ENCODE results near the gene SEC11A. TPM values are rescaled to one million over a fixed set of nuclear protein-coding genes. Genes with fewer than 3 reads are reported as not detected.
A peak's percentile ranks its signal among the peaks of the same experiment; 100 is the strongest.
"Not testable (repeated sequence)": the region's sequence is repeated elsewhere in the genome, so short reads cannot be mapped to it uniquely, and the experiment has no call there.

Gene SEC11A
- total and polyA plus RNA-seq, 4 donors, result 99.3 to 327 (median 154) TPM

DNA sequence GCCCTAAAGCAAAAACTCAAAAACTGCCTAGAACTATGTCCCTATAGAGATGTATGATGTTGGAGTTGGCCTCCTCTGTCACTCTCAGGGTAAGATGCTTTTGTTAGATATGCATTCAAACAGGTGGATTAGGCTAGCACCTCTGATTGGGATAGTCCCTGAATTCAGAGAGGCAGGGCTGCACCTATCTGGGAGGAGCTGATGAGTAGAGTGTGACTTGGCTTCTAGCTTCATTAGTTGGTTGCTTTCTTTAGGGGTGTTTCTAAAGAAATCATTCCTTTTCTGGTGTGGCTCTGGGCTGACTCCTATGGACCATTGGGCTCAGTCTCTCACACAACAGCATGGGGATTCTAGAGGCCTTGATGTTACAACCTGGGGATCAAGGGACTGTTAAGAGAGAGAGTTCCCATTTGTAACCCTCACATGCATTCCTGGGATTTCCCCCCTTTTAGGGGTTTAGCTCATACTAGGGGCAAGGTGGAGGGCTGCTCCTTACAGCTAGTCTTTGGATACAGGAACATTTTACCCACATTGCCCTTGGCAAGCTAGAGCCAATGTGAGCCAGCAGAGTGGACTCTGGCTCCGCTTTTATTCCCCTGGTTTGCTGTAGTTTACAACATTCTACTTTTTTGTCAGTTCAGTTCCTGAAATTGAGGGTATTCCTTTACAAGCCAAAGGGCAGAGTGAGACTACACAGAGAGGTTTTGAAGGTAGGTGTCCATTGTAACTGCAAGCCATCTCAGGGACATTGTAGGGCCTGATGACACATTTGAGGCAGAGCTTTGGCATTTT, 40.0 kb upstream of the SEC11A start:
- ATAC-seq (ENCODE audit: low FRiP score) (no peak), DNase-seq (no peak)
- Histone ChIP-seq H3K4me1 (ENCODE audit: control insufficient read depth in 1 of 2, insufficient read depth in 2 of 2, low read length in 2 of 2) (peaks cover 0 to 5% of the 10 kb centered on the region in 2 donors), H3K27ac (ENCODE audit: low read depth in 1 of 2, low read length in 2 of 2) (no peak overlapping the region), H3K27me3 (ENCODE audit: control insufficient read depth in 1 of 2, insufficient read depth in 2 of 2, low read length in 1 of 2) (no peaks in the 10 kb centered on the region), H3K9me3 (ENCODE audit: control insufficient read depth, low read length) (no peaks in the 10 kb centered on the region), H3K36me3 (ENCODE audit: control insufficient read depth in 1 of 2, insufficient read depth in 2 of 2, low read length in 1 of 2) (no peaks in the 10 kb centered on the region), H3K4me3 (ENCODE audit: low read length in 2 of 2) (no peak overlapping the region)
- intact Hi-C loops (cut with DNase I), result no loop called here
- WGBS, 2 donors, result 21 to 30% methylated on average over 1 of the region's 1 CpG

DNA sequence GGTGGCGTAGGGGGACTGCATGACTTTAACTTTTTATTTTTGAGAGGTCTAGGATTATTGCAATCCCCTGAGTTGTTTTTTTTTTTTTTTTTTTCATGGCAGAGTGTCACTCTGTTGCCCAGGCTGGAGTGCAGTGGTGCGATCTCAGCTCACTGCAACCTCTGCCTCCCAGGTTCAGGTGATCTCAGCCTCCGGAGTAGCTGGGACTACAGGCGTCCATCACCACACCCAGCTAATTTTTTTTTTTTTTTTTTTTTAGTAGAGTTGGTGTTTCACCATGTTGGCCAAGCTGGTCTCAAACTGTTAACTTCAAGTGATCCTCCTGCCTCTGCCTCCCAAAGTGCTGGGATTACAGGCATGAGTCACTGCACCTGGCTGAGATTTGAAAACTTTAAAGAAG, 39.0 kb upstream of the SEC11A start:
- H3K4me3 ChIP-seq (ENCODE audit: low read length in 2 of 2); H3K4me1 ChIP-seq (ENCODE audit: control insufficient read depth in 1 of 2, insufficient read depth in 2 of 2, low read length in 2 of 2); DNase-seq; H3K27me3 ChIP-seq (ENCODE audit: control insufficient read depth in 1 of 2, insufficient read depth in 2 of 2, low read length in 1 of 2); H3K36me3 ChIP-seq (ENCODE audit: control insufficient read depth in 1 of 2, insufficient read depth in 2 of 2, low read length in 1 of 2); intact Hi-C loops (cut with DNase I); H3K9me3 ChIP-seq (ENCODE audit: control insufficient read depth, low read length); ATAC-seq (ENCODE audit: low FRiP score); H3K27ac ChIP-seq (ENCODE audit: low read depth in 1 of 2, low read length in 2 of 2): not testable (repeated sequence)
- WGBS, 2 donors, result 67 to 88% methylated on average over 4 of the region's 4 CpGs

DNA sequence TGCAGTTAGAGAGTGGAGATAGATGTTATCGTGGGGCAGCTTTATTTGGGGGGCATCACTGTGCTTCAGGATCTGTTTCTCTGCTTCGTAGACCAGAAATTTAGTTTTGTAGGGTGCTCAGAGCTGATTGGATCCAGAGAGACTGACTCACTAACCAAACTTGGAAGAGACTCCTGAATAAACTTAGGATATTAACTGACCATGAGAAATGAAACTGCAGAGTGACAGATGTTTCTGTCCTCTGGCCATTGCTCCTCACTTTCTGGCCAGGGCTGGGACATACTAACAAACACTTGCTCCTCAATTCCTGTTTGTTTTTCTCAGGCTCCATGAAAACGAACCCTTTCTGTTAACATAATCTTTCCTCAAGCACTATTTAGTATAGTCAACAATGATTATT, 36.8 kb upstream of the SEC11A start:
- H3K27me3 ChIP-seq (ENCODE audit: control insufficient read depth in 1 of 2, insufficient read depth in 2 of 2, low read length in 1 of 2), result no peaks in the 10 kb centered on the region
- peak overlapping the region in 1 of 2 donors; percentile 78 for H3K27ac ChIP-seq (ENCODE audit: low read depth in 1 of 2, low read length in 2 of 2)
- WGBS, 2 donors, result 6 to 9% methylated on average over 3 of the region's 3 CpGs
- intact Hi-C loops (cut with DNase I), result no loop called here
- peaks cover 0 to 2% of the 10 kb centered on the region in 2 donors for H3K4me1 ChIP-seq (ENCODE audit: control insufficient read depth in 1 of 2, insufficient read depth in 2 of 2, low read length in 2 of 2)
- ATAC-seq (ENCODE audit: low FRiP score) (no peak), DNase-seq (no peak)
- no peaks in the 10 kb centered on the region for H3K36me3 ChIP-seq (ENCODE audit: control insufficient read depth in 1 of 2, insufficient read depth in 2 of 2, low read length in 1 of 2)
- H3K4me3 ChIP-seq (ENCODE audit: low read length in 2 of 2), result no peak overlapping the region
- H3K9me3 ChIP-seq (ENCODE audit: control insufficient read depth, low read length), result no peaks in the 10 kb centered on the region

DNA sequence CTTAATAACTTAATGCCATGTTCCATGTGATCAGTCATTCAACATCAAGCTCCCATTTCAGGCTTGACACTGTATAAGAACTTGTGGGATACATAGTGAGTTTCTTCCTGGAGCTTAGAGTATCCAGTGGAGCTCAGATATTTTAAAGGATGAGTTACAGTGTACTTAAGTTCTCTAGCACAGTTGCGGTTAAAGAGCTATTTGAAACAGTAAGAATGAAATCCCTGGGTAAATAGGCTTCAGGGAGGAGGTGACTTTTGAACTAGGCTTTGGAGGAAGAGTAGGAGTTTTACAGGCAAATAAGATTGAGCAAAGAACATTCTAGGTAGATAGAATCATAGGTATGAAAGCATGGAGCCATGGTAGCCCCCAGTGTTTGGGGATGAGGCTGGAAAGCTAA, 36.3 kb upstream of the SEC11A start:
- intact Hi-C loops (cut with DNase I), result no loop called here
- no peaks in the 10 kb centered on the region for H3K9me3 ChIP-seq (ENCODE audit: control insufficient read depth, low read length)
- no peaks in the 10 kb centered on the region for H3K27me3 ChIP-seq (ENCODE audit: control insufficient read depth in 1 of 2, insufficient read depth in 2 of 2, low read length in 1 of 2)
- no peak for ATAC-seq (ENCODE audit: low FRiP score)
- H3K4me3 ChIP-seq (ENCODE audit: low read length in 2 of 2), result no peak overlapping the region
- H3K27ac ChIP-seq (ENCODE audit: low read depth in 1 of 2, low read length in 2 of 2), result peak overlapping the region in 1 of 2 donors; percentile 78
- 89 to 97% methylated on average over 1 of the region's 1 CpG for WGBS, 2 donors
- no peaks in the 10 kb centered on the region for H3K36me3 ChIP-seq (ENCODE audit: control insufficient read depth in 1 of 2, insufficient read depth in 2 of 2, low read length in 1 of 2)
- H3K4me1 ChIP-seq (ENCODE audit: control insufficient read depth in 1 of 2, insufficient read depth in 2 of 2, low read length in 2 of 2), result peaks cover 0 to 2% of the 10 kb centered on the region in 2 donors
- no peak for DNase-seq

DNA sequence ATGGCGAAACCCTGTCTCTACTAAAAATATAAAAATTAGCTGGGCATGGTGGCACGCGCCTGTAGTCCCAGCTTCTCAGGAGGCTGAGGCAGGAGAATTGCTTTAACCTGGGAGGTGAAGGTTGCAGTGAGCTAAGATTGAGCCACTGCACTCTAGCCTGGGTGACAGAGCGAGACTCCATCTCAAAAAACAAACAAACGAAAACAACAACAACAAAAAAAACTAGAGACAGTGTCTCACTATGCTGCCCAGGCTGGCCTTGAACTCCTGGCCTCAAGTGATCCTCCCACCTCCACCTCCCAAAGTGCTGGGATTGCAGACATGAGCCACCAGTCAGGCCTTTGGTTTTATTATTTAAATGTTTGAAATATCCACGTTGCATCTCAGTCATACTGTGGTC, 35.8 kb upstream of the SEC11A start:
- H3K27ac ChIP-seq (ENCODE audit: low read depth in 1 of 2, low read length in 2 of 2); H3K4me3 ChIP-seq (ENCODE audit: low read length in 2 of 2); H3K4me1 ChIP-seq (ENCODE audit: control insufficient read depth in 1 of 2, insufficient read depth in 2 of 2, low read length in 2 of 2); ATAC-seq (ENCODE audit: low FRiP score); H3K9me3 ChIP-seq (ENCODE audit: control insufficient read depth, low read length); H3K36me3 ChIP-seq (ENCODE audit: control insufficient read depth in 1 of 2, insufficient read depth in 2 of 2, low read length in 1 of 2); H3K27me3 ChIP-seq (ENCODE audit: control insufficient read depth in 1 of 2, insufficient read depth in 2 of 2, low read length in 1 of 2): not testable (repeated sequence)
- 78 to 86% methylated on average over 6 of the region's 6 CpGs for WGBS, 2 donors
- peak in 1 of 2 donors; percentile 19 for DNase-seq
- intact Hi-C loops (cut with DNase I), result loop anchor here in 1 of 2 donors (2.0 kb wide), 1 partner anchor 63 kb away; no protein-coding TSS in a partner anchor

DNA sequence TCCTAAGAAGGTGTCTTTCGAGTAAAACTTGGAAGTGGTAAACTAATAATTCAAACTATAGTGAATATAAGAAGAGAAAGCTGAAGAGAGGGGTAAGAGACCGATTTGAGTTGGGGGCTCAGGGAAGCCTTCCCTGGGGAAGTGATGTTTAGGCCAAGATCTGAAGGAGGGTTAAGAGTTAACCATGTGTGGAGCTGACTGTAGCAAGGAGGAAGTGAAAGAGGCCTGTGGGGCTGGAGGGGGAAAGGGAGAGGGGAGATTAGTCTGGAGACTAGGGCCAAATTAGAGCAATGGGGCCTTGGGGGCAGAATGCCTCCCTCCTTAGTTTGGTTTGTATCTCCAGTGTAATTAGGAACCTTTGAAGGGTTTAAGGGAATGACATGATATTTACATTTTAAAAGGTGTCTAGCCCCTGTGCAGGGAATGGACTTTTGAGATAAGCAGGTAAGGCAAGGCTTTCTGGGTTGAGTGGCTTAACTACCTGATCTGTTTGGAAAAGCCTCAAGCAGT, 34.7 kb upstream of the SEC11A start:
- intact Hi-C loops (cut with DNase I), result loop anchor here in 1 of 2 donors (2.0 kb wide), 1 partner anchor 64 kb away; no protein-coding TSS in a partner anchor

DNA sequence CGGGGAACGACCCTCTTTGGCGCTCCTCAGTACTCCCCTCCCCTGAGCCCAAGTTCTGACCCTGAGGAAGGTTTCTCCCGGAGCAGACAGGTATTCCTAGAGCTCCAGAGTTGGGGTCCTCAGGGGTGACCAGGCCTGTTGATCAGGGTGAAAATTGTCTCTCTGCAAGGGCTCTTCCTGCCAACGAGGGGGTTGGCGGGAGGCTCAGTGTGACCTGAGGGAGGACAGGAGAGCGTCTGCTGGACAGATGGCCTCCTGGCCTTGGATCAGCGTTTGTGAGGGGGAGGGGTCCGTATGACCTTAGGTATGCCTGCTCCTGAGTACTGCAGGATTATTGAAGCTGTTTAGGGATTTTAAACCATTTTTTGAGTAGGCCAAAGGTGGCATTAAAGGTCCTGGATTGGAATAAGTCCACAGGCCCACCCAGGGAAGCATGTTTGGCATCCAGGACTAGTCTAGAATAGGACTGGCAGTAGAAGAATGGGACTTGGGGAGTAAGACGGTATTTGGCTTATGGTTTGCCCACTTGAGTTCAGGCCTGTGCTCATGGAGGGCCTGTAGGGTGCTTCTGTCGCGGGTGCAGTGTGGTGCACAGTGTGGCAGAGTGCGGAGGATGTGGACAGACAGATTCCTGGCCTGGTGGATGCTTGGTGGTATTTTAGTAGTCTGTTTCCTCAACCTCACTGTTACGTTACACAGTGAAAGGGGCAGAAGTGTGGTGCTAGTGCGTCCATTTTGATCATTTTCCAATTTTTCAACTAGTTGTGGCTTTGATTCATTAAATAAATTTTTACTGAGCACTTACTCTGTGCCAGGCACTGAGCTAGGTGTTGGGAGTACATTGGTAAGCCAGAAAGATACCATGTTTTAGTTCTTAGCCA, 33.4 kb upstream of the SEC11A start:
- H3K27ac ChIP-seq (ENCODE audit: low read depth in 1 of 2, low read length in 2 of 2), result peak overlapping the region; percentile 65 to 73
- H3K27me3 ChIP-seq (ENCODE audit: control insufficient read depth in 1 of 2, insufficient read depth in 2 of 2, low read length in 1 of 2), result no peaks in the 10 kb centered on the region
- 0 to 2% methylated on average over 15 of the region's 15 CpGs for WGBS, 2 donors
- no peaks in the 10 kb centered on the region for H3K36me3 ChIP-seq (ENCODE audit: control insufficient read depth in 1 of 2, insufficient read depth in 2 of 2, low read length in 1 of 2)
- intact Hi-C loops (cut with DNase I), result loop anchor here in 1 of 2 donors (2.0 to 10.0 kb wide), 6 partner anchors 33 to 178 kb away; partner anchors contain the start of genes ALPK3, NMB and SEC11A
- peak overlapping the region; percentile 86 to 87 for H3K4me3 ChIP-seq (ENCODE audit: low read length in 2 of 2)
- H3K4me1 ChIP-seq (ENCODE audit: control insufficient read depth in 1 of 2, insufficient read depth in 2 of 2, low read length in 2 of 2), result no peaks in the 10 kb centered on the region
- DNase-seq (peak in 1 of 2 donors; percentile 50), ATAC-seq (ENCODE audit: low FRiP score) (no peak)
- H3K9me3 ChIP-seq (ENCODE audit: control insufficient read depth, low read length), result no peaks in the 10 kb centered on the region

More for the DNA sequence above, 34.7 kb upstream of the SEC11A start:
- H3K4me3 ChIP-seq (ENCODE audit: low read length in 2 of 2), result no peak overlapping the region
- H3K27me3 ChIP-seq (ENCODE audit: control insufficient read depth in 1 of 2, insufficient read depth in 2 of 2, low read length in 1 of 2), result no peaks in the 10 kb centered on the region
- H3K4me1 ChIP-seq (ENCODE audit: control insufficient read depth in 1 of 2, insufficient read depth in 2 of 2, low read length in 2 of 2), result no peaks in the 10 kb centered on the region
- WGBS, 2 donors, result 19 to 20% methylated on average over 2 of the region's 2 CpGs
- H3K27ac ChIP-seq (ENCODE audit: low read depth in 1 of 2, low read length in 2 of 2), result peak overlapping the region in 1 of 2 donors; percentile 21
- no peaks in the 10 kb centered on the region for H3K36me3 ChIP-seq (ENCODE audit: control insufficient read depth in 1 of 2, insufficient read depth in 2 of 2, low read length in 1 of 2)
- ATAC-seq (ENCODE audit: low FRiP score) (no peak), DNase-seq (peak in 1 of 2 donors; percentile 22)
- H3K9me3 ChIP-seq (ENCODE audit: control insufficient read depth, low read length), result no peaks in the 10 kb centered on the region

DNA sequence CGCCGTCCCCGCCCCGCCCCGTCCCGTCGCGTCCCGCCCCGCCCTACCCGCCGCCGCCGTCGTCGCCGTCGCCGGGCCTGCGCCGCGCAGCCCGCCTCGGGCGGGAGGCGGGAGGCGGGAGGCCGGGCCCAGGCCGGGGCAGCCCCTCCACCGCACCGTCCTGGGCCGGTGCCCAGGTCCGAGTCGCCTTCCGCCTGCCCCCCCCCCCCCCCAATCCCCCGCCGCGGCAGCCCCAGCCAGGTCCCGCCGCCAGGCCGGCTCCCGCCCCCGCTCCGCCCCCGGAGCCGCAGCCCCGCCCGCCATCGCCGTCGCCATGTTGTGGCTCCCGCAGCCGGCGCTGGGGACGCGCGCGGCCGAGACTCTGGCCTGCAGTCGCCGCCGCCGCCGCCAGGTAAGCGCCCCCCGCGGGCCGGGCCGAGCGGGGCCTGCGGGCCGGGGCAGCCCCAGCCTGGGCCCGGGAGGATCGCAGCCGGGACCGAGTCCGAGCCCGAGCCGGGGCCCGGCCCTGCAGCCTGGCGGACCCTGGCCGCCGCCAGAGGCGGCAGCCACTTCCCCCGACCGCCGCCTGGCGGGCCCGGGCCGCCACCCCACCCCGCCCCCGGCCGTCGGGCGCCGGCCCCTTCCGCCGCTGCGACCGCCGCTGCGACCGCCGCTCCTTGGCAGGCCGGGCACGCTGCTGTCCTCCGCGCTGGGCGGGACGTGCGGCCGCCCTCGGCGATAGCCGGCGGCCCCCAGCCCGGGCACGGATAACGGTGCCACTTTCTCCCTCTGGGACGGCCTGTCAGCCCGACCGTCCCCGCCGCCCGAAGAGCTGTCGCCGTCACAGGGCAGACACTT, 32.6 kb upstream of the SEC11A start, which contains the start of gene ZNF592:
Gene ZNF592, plus strand, starts transcription at position 319 of the 837 bp plus-strand sequence. CDS start 34,084 bp downstream, outside the sequence.
- WGBS, 2 donors, result 0 to 1% methylated on average over 51 to 127 of the region's 127 CpGs
- Histone ChIP-seq H3K4me1 (ENCODE audit: control insufficient read depth in 1 of 2, insufficient read depth in 2 of 2, low read length in 2 of 2) (no peaks in the 10 kb centered on the region), H3K9me3 (ENCODE audit: control insufficient read depth, low read length) (no peaks in the 10 kb centered on the region), H3K27me3 (ENCODE audit: control insufficient read depth in 1 of 2, insufficient read depth in 2 of 2, low read length in 1 of 2) (no peaks in the 10 kb centered on the region), H3K4me3 (ENCODE audit: low read length in 2 of 2) (peak within 1 kb of the TSS; percentile 86 to 87), H3K27ac (ENCODE audit: low read depth in 1 of 2, low read length in 2 of 2) (peak within 1 kb of the TSS; percentile 85 to 96), H3K36me3 (ENCODE audit: control insufficient read depth in 1 of 2, insufficient read depth in 2 of 2, low read length in 1 of 2) (no peaks in the 10 kb centered on the region)
- ATAC-seq (ENCODE audit: low FRiP score) (peak; percentile 85), DNase-seq (peak; percentile 91 to 95)
- intact Hi-C loops (cut with DNase I), result loop anchor here in 1 of 2 donors (2.0 to 10.0 kb wide), 6 partner anchors 32 to 179 kb away; partner anchors contain the start of genes ALPK3, NMB and SEC11A
